ENCODE results near the gene EIF4B.
A peak's percentile ranks its signal among the peaks of the same experiment; 100 is the strongest.

Gene EIF4B

DNA sequence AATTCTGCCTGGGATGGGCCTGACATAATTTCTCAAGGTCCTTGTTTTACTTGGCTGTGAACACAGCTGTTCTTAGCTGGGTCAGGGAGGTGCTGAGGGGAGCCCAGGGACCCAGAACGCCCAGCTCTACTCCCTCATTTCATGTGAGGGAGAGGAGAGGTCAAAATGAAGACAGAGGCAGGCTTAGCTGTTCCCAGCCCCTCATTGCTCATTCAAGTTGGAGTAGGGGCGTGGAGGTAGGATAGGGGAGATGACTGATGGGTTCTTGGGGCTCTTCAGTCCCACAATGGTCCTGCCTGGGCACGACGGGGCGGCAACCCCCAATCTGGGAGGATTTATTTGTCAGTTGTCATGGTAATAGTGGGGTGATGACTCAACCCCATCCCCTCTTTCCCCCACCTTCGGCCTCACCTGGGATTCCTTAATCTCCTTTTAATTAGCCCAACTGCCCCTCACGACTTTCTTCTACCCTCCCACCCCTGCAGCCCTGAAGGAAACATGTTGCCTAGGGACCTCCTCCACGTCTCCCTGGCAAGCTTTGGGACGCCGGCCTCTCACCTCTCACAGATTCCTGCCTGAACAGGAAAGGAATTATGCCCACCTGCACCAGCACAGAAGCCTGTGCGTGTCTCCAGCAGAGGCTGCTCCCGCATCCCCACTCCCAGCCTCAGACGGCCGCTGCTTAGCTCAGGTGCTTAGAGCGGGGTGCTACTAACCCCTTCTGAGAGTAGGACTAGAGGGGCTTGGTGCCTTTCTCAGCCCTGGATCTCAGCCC is 62.7 kb downstream of the EIF4B start:
- DNase-seq (ENCODE audit: low spot score), result no peak

DNA sequence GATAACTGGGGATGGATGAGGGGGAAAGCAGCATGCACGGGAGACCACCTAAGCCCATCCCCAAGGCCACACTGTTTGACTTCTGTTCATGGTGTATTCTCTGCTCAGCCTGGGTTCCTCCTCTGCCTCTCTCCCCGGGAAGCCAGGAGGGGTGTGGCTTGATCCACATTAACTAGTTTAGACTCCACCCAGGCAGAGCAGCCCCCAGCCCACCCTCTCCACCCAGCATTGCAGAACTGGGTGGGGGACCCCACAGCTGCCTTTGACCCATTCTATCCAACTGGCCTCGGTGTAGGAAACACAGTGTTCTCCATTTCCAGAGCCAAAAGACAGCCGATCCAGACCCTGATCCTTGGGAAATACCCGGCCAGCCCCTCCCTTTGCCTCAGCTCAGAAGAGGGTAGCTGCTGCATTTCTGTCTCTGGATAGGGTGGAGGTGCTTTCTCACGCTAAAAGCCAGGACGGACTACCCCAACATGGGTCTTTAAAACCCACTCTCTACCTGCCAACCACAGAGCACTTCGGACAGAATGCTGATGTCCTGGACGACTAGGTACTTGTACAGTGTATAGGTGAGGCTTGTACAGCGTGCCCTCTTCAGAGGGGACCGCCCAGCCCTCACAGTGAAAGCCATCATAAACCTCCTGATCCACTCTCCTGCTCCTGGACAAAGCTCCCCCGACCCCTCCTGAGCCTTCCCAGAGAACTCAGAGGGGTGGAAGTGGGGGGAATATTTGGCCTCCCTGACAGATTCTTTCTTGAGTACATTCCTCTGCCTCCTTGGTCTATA is 63.6 kb downstream of the EIF4B start:
- no peak for DNase-seq (ENCODE audit: low spot score)

DNA sequence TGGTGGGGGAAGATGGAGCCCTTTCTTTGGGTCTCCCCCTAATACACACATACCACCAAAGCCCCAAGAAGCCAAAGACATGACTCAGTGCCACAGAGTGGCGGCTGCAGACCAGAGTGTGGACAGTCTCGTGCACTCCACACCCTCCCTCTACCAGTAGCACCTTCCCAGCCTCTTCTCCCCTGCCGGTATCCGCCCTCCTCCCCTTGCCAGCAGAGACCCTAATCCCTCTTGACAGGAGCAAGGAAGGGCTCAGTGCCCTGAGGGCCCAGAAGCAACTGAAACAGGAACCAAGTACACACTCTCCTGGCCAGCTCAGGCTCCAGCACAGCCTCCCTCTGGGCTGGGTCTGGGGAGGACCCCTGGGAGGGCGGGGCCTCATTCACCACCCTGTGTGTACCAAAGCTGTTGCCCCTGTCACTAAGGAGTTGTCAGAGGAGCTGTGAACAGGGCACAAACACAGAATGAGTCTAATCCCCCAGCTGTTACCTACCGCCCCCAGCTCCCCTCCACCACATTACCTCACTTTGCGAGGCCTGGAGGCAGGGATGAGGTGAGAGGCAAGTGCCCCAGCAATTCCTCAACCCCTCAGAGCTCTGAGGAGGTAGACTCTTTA is 64.7 kb downstream of the EIF4B start:
- no peak for DNase-seq (ENCODE audit: low spot score)

DNA sequence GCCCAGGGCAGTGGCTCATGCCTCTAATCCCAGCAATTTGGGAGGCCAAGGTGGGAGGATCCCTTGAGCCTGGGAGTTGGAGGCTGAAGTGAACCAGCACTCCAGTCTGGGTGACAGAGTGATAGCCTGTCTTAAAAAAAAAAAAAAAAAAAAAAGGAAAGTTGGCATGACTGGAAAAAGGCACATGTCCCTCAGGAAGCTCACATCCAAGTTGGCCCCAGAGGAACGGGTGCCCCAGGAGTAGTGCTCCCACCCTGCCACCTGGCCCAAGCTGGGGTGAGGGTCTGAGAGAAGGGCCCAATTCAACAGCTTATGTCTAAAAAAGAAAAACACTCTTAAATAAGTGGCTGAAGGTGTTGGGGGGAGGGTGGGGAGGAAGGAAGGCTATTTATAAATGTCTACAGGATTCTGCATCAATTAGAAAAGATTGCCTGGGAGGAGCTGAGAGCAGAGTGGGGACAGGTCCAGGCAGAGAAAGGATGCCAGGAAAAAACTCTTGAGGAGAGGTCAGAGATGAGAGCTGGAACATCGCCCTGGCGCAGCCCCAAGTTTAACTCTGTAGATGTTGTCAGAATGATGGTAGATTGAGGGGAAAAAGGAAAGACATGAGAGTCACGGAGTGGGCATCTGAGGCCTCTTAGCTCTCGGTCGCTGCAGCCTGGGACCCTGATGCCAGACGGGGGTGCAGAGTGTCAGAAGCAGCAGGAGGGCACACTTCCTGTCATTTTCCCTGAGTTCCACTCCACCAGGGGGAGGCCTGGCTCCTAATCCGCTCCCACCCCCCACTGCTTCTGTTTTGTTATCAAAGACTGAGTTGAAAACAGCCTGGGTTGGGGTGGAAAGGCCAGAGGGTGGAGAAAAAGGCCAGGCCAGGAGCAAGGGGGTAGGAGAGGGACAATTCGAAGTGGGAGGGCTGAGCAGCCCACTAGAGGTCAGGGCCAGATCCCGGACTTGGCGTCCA is 65.6 kb downstream of the EIF4B start:
- no peak for DNase-seq (ENCODE audit: low spot score)

DNA sequence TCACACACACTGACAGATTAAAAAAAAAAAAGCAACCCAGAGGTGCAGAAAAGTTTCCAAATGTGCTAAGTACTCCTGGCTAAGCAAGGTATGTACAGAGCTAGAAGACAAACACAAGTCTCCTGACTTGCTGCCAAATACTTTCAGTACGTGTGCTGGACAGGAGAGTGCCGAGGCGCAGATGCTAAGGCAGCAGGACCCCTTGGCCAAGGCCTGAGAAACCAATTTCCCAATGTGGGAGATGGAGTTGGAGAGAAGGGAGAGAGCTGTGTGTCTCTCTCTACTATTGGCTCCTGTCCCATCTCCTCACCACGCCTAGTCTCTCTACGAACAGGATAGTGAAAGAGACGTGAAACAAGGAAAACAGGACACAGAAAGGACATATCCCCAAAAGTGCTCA is 67.6 kb downstream of the EIF4B start:
- no peak for DNase-seq (ENCODE audit: low spot score)

DNA sequence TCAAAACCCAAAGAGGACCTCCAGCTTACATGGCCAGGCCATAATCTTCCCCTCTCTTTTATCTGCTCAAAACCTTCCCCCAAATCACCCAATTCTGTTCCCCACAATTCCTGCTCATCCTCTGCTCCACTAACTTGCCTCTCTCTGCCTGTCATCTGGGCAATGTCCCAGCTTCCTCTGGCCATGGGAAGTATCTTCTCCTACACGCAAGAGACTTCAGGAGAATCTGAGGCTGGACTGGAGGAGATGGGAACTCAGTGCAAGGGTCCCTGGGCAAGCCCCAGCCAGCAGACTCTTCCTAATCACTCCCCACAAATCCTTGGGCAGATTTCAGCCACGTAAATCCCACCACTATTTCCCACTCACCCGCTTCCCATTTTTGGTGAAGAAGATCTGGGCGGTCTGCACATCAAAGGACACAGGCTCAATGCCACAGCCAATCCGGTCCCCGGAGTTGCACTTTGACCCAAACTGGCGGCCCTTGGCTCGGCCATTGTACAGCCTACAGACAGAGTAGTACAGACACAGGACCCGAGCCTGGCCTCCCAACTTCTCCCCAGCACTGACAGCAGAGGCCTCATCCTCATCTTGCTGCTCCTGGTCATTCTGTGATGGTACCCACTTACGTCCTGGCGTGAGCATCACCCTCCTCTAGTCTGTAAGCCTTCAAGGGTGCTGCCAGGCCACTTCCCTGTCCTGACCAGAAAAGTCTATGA is 68.2 kb downstream of the EIF4B start:
- DNase-seq (ENCODE audit: low spot score), result no peak

DNA sequence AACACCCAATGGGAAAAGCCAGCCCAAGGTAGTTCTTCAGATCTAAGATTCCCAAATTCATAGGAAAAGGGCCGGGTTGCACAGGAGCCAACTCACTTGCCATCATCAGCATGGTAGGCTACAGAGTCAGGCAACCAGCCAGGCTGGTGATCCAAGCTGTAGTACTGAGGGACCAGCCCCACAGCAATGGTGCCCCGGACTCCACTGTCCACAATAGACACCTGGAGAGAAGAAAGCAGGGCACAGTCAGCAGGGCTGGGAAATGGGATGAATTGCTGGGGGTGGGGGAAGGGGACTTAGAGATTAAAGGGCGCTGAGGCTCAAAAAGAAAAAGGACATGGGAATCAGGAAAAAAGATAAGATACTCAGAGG is 68.7 kb downstream of the EIF4B start:
- no peak for DNase-seq (ENCODE audit: low spot score)

DNA sequence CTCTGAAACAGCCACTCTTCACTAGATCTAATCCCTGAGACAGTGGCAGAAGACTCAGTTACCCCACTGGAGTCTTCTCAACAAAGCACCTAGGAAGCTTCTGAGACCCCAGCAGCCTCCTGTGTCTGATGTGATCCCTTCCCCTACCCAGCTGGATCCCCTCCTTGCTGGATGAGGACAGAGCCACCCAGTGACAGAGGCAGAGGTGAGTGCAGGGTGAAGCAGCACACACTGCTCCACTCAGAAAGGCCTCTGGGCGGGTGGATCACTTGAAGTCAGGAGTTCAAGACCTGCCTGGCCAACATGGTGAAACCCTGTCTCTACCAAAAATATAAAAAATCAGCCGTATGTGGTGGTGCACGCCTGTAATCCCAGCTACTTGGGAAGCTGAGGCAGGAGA is 70.2 kb downstream of the EIF4B start:
- no peak for DNase-seq (ENCODE audit: low spot score)

DNA sequence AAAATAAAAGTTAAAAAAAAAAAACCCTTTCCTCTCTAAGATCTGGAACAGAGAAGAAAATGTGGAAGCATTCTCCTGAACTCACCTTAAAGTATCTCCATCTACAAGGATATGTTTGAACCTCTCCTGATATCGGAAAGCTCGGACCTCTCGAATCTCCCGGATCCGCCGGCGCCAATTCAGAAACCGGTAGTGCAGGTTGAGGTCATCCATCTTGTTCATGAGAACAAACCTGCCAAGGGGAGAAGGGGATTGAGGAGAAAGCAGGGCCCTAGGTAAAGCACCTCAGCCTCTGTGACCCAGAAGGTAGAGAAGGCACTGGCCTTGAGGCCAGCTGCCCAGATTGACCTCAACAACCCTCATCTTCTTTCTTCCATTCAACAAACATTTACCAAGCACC is 70.8 kb downstream of the EIF4B start:
- no peak for DNase-seq (ENCODE audit: low spot score)

DNA sequence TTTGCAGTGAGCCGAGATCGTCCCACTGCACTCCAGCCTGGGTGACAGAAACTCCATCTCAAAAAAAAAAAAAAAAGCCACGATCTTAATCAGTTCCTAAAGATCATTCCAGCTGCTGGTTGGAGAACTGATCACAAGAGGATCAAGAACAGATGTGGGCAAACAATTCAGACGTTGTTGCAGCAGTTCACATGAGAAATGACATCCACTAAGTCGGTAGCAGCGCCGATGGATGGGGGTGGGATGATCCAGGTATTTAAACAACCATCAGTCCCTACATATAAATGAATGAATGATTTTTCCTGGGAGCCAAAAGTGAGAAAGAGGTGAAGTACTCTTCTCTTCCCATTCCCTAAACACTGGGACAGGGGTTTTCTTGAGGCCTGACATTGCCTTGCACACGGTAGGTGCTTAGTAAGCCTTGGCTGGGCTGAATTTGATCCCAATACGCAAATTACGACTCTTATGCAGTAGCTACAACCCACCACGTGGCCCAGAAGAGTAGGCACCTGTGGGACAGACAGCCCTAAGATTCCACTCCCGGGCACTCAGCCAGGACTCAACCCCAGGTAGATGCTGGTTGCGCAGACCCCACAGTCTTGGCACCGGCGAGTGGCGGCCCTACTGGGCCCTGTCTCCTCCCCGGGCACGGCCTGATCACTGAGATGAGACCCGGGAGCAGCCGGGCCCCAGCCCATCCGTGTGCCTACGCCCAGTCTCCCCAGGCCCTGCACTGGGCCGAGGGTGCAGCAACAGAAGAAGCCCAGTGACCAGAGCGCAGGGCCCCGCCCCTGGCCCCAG is 72.4 kb downstream of the EIF4B start:
- no peak for DNase-seq (ENCODE audit: low spot score)

DNA sequence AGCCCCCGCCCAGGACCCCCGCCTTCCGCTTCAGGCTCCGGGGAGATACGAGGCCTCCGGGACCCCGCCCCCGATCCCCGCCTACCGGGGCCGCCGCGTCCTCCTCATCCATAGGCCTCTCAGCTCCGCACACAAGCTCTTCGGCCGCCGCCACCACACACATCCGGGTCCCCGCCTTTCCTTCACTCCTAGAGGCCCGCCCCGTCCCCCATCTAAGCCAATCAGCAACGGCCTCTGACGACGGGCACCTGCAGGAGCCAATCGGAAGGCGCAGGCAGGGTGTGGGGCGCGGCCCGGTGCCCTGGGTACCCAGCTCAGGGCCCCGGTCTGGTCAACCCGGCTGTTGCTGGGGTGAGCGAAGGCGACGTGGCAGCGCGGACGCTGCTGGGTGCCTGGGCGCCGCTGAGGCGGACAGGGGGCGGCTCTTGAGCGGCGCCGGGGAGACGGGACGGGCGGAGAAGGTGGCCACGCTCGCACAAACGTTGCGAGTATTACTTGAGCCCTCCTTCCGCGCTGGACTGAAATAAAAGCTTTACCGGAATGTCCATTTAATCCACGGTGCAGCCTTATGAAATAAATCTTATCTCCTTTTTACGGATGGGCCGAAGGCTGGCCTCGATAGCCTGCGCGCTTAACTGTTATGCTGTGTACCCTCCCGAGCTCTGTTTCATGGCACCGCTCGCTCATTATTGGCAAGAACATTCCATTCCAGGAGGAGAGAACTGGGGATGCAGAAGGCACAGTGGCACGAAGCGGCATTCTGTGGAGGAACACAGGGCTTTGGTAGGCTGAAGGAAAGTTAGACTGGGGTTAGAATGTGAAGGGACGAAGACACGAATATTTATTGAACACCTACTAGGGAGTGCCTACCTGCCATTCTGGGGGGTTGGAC is 73.2 kb downstream of the EIF4B start, which contains the start of gene SPRYD3:
Gene SPRYD3, minus strand, starts transcription at position 165 of the 892 bp plus-strand sequence. Its CDS starts 57 bp downstream, at position 108.
- DNase-seq (ENCODE audit: low spot score), result peak; percentile 99

DNA sequence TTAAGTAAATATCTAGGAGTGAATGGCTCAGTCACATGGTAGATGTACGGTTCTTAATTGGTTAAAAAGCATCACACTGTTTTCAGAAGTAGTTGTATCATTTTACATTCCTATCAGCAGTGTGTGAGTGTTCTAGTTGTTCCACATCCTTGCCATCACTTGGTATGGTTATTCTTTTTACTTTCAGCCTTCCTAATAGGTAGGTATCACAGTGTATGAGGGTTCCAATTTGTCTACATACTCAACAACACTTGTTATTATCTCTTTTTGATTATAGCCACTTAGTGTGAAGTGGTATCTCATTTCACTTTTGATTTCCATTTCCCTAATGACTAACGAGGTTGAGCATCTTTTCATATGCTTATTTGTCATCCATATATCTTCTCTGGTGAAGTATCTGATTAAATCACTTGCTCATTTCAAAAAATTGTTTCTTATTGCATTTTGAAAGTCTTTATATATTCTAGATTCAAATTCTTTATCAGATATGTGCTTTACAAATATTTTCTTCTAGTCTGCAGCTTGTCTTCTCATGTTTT is 76.5 kb downstream of the EIF4B start:
- DNase-seq (ENCODE audit: low spot score), result no peak

DNA sequence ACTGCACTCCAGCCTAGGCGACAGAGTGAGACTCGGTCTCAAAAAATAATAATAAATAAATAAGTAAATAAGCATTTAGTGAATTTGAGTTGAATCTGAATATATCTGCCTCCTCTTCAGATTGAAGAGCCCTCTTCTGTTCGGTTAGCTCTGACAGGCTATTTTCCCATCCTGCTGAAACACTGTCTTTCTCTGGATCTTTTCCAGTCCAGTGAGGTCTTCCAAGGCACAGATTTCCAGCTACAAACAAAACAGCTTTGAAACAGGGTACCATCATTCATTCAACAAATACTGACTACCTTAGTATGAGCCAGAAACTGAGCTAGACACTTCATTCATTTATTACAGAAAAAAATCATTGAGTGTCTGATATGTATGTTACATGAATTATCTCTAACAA is 80.1 kb downstream of the EIF4B start:
- DNase-seq (ENCODE audit: low spot score), result no peak

DNA sequence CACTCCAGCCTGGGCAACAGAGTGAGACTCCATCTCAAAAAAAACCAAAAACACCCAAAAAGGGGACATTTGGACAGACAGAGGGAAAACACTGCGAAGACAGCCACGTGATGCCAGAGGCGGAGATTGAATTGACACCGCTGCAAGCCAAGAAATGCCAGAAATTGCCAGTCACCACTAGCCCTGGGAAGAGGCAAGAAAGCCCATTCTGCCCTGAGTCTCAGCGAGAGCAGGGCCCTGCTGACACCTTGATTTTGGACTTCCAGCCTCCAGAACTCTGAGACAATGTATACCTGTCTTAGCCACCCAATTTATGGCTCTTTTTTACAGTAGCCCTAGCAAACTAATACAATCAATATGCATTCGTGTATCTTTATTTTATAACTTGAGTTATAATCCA is 83.8 kb downstream of the EIF4B start:
- no peak for DNase-seq (ENCODE audit: low spot score)

DNA sequence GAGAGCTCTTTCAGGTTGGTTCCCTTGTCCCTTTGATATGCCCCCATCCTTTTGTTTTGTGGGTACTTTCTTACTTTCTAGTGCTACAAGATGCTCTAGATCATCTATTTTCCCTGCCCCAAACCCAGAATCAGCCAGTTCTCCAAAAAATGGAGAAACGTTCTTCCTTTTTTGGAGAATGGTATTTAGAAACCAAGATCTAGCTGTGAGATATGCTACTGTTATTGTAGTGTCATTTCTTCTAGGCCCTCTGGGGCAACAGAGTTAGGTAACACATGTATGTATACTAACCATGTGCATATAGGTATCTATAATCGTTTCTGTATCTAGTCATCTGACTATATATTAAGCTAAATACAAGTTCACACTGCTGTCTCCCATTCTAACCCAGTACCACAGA is 84.3 kb downstream of the EIF4B start:
- no peak for DNase-seq (ENCODE audit: low spot score)

DNA sequence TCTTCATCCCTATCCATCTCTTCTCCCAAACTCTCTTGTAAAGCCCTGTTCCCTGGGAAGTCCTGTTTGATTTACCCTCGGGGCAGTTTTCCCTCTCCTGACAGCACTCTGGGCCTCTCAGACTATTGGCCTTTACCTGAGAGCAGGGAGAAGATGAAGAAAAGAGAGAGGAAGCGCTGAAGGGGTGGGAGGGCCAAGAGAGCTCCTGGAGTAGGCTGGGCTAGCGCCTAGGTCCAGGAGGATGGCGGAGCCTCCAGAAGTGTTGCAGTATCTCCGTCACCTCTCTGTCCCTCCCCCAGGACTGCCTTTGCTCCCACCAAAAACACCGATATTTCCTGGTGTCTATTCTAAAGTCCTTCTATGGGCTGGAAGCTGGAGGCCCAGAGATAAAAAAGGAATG is 85.5 kb downstream of the EIF4B start:
- no peak for DNase-seq (ENCODE audit: low spot score)

Data from COLO829 (cell line).